HEK293T (cell line): ENCODE measurements around the gene STK33.

Experiments used
- ARNT ChIP-seq: fragments of 450-650 bp; IDR thresholded peaks from 2 replicates; pipeline ENCODE4 v1.6.1; 2017; ENCODE audit warnings: mild to moderate bottlenecking
- BHLHE40 ChIP-seq: fragments of 450-650 bp; IDR thresholded peaks from 2 replicates; pipeline ENCODE4 v1.6.1; 2016; ENCODE audit warnings: mild to moderate bottlenecking, moderate library complexity, borderline replicate concordance
- CTBP1 ChIP-seq: fragments of 450-650 bp; IDR thresholded peaks from 2 replicates; pipeline ENCODE4 v1.6.1; 2016; ENCODE audit warnings: borderline replicate concordance
- ELF4 ChIP-seq: fragments of 450-650 bp; IDR thresholded peaks from 2 replicates; pipeline ENCODE4 v1.6.1; 2017; ENCODE audit warnings: antibody characterized with exemption
- FOXK2 ChIP-seq: fragments of 450-650 bp; IDR thresholded peaks from 2 replicates; pipeline ENCODE4 v1.6.1; 2016; ENCODE audit warnings: mild to moderate bottlenecking
- HDGF ChIP-seq: fragments of 450-650 bp; IDR thresholded peaks from 2 replicates; pipeline ENCODE4 v1.6.1; 2017; ENCODE audit warnings: antibody characterized with exemption, borderline replicate concordance
- L3MBTL2 ChIP-seq: fragments of 450-650 bp; conservative IDR thresholded peaks from 2 replicates; pipeline ENCODE4 v1.6.1; 2016; ENCODE audit warnings: mild to moderate bottlenecking
- LEF1 ChIP-seq: fragments of 450-650 bp; IDR thresholded peaks from 2 replicates; pipeline ENCODE4 v1.6.1; 2017; ENCODE audit warnings: mild to moderate bottlenecking, borderline replicate concordance
- NFRKB ChIP-seq: fragments of 450-650 bp; IDR thresholded peaks from 2 replicates; pipeline ENCODE4 v1.6.1; 2016; ENCODE audit warnings: mild to moderate bottlenecking, moderate library complexity
- SP1 ChIP-seq: fragments of 450-650 bp; IDR thresholded peaks from 2 replicates; pipeline ENCODE4 v1.6.1; 2017
- SUZ12 ChIP-seq: fragments of 450-650 bp; IDR thresholded peaks from 2 replicates; pipeline ENCODE4 v1.6.1; 2016; ENCODE audit warnings: mild to moderate bottlenecking

- TF ChIP-seq HDGF (no peak), L3MBTL2 (no peak), CTBP1 (no peak), SUZ12 (no peak), SP1 (no peak), FOXK2 (no peak), ARNT (no peak), NFRKB (no peak), LEF1 (no peak), ELF4 (no peak), BHLHE40 (no peak)
Observed at GRCh38 chr11:8621147-8621546, 27.1 kb upstream of the STK33 start.
